ENCODE measurements around the gene OOSP4A.

OOSP4A gene

DNA sequence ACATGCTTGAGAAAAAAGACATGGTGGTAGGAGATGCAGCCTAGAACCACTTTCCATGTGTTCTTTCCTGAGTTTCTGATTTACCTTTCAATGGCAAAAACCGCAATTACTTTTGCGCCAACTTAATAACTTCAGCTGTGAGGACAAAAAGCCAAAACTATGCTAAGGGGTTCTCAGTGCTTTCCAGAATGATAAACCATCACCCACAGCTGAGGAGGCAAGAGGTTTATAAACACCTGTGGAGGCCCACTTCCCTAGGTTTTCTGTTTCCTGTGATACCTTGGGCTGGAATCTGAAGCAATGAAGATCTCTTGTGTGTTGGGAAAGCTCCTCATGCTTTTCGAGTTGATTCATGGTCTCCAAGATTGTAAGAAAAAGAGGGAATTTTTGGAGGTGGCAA is at the start of gene OOSP4A:
OOSP4A (plus strand) TSS at position 301 of the 400 bp plus-strand sequence; CDS start at position 301, 0 bp downstream.
- in situ Hi-C loops (cut with MboI; ENCODE audit: low sequenced_read_pairs) = no loop called here

DNA sequence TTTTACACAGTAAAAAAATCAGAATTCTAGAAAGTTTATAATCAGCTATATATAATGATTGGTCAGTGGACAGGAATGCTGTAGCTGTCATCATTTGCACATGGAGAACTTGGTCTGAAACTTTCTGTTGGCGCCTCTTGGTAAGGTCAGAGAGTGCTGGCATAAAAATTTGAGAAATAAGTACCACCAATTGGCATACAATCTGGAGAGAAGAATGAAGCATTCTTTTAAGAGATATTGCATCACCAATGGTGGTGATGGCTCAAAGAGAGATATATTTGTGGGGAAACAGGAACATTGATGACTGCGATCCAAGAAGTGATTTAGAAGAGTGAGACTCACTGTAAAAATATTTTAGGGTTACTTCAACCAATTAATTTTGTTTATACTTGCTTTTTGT is 45.4 kb upstream of the OOSP4A start:
- in situ Hi-C loops (cut with MboI; ENCODE audit: low sequenced_read_pairs) = no loop called here

DNA sequence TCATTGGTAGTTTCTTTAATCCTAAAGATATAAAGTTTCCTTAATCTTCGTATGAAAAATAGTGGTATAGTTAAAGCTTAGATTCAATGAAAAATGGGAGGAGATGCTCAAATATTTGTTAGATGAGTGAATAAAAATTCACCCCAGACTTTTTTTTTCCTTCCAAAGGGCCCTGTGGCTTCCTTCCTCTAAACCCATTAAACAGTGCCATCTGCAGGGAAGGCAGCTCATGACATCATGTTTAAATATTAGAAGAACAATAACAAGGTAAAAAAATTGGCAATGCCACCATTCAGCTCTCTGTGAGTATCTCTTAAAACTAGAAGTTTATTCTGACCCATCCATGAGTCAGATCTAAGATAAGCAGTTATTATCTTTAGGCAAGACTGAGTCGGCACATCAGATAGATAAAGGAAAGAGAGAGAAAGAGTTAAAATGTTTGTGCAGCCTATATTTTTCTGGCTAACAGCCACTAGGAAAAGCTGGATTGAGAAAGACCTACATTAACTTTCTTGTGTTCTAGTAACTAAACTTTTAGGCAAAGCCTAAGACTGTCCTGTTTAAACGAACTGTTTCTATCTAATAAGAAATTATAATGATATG is 44.7 kb upstream of the OOSP4A start:
- in situ Hi-C loops (cut with MboI; ENCODE audit: low sequenced_read_pairs) = no loop called here

DNA sequence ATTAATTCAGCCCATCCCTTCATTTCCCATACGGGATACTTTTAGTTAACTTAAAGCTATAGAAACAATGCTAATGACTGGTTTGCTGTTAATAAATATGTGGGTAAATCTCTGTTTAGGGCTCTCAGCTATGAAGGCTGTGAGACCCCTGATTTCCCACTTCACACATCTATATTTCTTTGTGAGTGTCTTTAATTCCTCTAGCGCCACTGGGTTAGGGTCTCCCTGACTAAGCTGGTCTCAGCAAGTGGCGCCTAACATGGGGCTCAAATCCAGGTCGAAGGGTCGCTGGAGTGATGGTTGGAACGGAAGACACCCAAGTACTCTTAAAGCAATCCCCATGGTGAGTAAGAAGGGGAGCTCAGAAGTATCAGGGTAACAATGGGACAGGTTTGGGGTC is 40.0 kb upstream of the OOSP4A start:
- in situ Hi-C loops (cut with MboI; ENCODE audit: low sequenced_read_pairs) = no loop called here

DNA sequence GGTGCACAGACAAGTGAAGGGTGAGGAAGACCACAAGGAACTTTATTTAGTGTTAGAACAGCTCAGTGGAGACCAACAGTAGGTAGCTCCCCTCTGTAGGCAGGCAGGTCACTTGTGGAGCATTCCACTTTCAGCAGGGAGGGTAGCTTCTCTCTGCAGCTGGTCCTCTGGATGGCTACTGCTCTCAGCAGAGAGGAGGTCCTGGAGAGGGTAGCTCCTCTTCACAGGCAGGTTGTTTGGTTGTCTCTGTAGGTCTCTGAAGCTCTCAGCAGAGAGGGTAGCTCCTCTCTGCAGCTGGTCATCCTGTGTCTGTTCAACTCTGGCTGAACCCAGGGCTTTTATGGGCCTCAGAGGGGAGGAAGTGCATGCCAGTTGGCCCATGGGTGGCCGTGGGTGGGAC is 32.1 kb upstream of the OOSP4A start:
- in situ Hi-C loops (cut with MboI; ENCODE audit: low sequenced_read_pairs) = no loop called here

DNA sequence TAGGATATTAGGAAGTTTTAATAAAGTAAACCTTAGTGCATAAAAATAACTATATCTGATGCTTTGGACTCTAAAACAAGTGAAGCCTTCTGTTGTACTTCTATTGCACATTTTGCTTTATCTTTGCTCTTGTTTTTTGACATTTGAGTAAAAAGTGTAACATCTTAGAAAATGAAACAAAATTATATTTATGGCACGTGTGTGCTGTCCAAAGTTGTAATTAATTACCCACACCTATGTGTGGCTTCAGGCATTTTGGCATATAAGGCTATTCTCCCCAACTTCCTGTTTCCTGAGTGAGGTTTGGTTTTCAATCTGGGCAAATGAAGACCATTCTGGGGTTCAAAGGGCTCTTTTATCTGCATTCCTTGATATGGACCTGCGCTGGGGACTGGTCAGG is 25.7 kb upstream of the OOSP4A start, which contains the start of gene OOSP1:
OOSP1 (plus strand) TSS at position 301 of the 400 bp plus-strand sequence; CDS start at position 324, 23 bp downstream.
- in situ Hi-C loops (cut with MboI; ENCODE audit: low sequenced_read_pairs) = no loop called here

DNA sequence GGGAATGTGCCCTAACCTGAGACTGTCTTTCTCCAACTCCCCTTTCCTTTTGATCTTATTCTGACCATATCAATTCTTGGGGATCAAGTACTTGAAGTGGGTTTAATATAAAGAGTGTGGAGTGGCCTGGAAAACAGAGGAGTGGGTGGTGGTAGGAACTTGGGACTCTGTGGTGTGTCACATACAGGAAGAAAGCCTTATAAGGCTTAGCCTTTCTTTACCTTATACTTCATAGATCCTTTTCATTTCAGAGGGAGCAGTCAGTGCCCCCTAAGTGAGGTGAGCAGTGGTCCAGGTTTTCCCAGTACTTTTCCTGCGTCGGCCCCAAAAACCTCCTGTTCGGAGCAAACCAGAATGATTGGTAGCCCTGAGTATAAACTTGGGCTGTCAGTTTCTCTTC is 25.1 kb upstream of the OOSP4A start:
- in situ Hi-C loops (cut with MboI; ENCODE audit: low sequenced_read_pairs) = no loop called here

DNA sequence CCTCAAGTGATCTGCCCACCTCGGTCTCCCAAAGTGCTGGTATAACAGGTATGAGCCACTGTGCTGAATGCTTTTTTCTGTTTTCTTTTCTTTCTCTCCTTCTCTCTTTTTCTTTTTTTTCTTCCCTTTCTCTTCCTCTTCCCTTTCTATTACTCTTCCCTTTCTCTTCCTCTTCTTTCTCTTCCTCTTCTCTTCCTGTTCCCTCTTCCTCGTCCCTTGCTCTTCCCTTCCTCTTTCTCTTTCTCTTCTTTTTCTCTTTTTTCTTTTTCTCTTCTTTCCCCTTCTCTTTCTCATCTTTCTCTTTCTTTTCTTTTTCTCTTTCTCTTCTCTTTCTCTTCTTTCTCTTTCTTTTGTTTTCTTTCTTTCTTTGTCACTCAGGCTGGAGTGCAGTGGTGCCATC is 24.4 kb upstream of the OOSP4A start:
- in situ Hi-C loops (cut with MboI; ENCODE audit: low sequenced_read_pairs) = no loop called here

DNA sequence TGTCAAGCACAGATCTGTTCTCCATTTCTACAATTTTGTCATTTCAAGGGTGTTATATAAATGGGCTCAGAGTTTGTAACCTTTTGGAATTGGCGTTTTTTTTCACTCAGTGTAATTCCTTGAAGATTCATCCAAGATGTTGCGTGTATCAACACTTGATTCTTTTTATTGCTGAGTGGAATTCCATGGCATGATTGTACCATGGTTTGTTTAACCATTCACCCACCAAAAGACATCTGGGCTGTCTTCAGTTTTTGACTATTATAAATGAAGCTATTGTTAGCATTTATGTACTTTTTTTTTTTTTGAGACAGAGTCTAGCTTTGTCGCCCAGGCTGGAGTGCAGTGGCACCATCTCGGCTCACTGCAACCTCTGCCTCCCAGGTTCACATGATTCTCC is 22.7 kb upstream of the OOSP4A start:
- in situ Hi-C loops (cut with MboI; ENCODE audit: low sequenced_read_pairs) = no loop called here

DNA sequence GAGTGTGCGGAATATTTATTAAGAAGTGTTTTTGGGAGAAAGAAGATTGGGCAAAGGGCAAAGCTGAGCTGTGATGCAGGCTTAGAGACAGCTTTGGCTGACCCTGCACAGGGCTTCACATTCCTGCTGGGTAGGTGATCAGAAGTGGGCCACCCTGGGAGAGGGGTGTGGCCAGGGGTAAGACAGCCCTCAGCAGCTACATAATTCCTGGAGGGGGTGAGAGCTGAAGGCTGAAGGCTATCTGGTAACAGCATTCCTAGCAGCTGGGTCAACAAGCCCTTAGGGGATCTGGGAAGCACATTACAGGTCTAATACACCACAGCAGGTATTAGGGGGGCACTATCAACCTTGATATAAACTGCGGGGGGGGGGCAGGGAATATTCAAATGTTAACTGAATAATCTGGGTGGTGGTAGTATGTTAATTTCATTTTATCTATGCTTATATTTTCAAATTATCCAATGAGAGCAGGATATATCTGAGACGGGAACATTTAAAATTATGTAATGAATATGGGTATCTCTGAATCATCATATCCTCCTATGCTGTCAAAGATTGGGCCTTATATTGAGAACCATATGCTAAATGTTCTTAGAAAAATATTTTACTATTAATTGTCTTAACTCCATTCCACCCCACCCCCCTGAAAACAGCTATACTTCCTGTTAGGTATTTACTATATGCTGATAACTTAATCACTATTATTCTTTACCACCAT is 19.7 kb upstream of the OOSP4A start:
- in situ Hi-C loops (cut with MboI; ENCODE audit: low sequenced_read_pairs) = no loop called here

DNA sequence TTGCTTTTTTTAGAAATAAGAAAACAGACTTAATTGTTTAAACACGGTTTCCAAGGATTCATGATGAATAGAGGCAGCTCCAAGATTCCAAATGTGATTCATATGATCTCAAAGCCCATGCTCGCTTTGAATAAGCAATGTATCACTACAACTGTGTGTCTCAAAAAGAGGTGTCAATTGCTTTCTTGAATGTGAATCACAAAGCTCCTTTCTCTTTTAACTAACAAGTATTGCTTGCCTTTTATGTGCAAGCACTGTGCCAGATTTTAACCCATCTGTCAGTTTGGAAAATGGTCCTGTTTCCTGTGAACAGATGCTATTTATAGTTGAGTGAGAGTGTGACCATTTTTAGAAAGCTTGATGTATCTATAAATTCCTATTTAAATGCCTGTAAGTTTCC is 19.1 kb upstream of the OOSP4A start:
- in situ Hi-C loops (cut with MboI; ENCODE audit: low sequenced_read_pairs) = no loop called here

DNA sequence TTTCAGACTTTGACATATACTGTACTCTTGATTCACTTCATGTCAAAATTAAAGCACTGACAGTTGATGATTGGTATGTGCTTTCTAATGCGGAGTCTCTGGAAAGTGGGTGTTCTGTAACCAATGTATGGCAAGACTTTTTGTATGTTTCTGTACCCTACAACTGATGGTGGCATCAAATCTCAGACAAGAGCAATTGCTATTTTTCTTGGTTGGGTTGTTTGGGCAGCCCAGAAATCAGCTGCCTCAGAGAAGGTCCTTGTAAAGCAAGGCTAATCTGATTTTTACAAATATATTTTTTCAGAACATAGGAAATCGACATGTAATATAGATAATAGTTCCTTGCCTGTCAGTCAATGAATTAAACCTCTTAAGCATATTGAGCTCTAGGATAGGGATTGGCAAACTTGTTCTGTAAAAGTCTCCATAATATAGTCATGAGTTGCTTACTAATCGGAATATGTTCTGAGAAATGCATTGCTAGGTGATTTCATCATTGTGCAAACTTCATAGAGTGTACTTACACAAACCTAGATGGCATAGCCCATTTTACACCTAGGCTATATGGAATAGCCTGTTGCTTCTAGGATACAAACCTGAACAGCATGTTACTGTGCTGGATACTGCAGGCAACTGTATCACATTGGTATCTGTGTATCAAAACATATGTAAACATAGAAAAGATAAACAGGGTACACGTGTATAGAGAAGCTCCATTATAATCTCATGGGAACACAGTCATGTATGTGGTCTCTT is 10.2 kb upstream of the OOSP4A start:
- in situ Hi-C loops (cut with MboI; ENCODE audit: low sequenced_read_pairs) = no loop called here

DNA sequence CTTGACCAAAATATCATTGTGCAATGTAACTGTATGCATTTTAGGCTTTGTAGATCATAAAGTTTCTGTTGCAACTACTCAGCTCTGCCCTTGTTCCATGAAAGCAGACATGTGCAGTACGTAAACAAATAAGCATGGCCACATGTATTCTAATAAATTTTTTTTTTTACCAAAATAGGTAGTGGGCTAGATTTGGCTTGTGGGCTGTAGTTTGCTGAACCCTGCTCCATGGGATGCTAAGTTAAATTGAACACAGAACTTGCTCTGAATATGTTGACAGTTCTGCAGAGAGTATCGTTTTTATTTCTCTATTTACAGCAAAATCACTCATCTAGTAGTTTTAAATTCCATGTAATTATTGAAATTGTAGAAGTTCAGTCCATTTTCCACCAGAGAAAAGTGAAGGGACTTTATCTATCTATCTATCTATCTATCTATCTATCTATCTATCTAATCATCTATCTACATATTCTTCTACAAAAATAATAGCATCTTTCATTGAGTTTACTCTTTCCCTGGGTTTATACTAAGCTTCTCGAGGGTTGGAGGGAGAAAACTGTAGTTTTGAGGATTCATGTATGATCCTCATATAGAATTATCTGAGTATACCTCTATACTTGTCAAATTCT is 9.5 kb upstream of the OOSP4A start:
- in situ Hi-C loops (cut with MboI; ENCODE audit: low sequenced_read_pairs) = no loop called here

DNA sequence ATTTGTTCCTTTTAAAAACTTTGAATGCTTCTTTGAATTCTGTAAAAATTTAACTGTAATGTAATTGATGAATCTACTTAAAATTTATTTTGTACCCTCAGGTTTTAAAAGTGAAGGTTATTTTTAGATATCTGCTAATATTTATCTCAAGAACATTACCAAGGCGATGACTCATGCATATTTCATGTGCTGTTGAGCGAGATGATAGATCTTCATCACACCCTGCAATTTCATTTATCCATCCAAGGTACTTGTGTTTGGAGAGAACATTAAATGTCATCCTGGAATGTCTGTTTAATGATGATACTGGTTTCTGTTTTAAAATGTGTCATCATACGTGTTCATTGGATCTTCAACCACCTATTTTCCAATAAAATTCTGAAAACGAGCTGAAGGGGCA is 6.7 kb upstream of the OOSP4A start:
- in situ Hi-C loops (cut with MboI; ENCODE audit: low sequenced_read_pairs) = no loop called here

DNA sequence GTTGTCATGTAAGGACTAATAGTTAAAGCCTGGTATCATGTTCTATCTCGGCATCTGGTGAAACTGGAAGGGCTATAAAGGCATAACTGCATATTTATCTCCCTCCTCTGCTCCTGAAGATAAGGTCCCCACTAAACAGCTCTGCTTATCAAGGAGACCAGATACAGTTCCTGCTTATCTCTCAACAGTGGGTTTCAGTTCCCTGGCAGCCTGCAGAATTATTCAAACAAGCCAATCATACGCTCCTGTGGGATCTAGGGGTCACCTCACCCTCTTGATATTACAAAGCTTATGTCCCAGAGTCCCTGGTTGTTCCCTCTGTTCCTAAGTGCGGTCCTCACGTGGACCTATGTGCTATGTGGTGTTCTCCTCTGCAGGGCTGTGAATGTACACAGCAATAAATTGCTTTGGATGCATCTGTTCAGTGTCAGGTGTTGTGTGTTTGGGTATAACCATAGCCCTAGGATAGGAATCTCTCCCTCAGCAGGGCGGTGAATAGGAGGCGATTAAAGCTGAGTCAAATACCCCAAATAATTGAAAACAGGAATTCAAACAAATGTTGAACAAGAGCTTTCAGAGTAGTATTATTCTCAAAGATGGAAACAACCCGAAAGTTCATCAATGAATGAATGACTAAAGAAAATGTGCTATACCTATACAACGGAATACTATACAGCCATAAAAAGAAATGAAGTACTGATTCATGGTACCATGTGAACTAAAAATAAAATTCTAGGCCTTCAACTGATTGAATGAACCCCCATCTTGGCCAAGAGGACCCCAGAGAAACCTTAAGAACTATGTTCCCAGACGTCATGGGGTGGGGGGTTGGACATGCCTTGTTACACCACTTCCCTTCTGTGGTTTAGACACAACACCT is 3.1 kb upstream of the OOSP4A start:
- in situ Hi-C loops (cut with MboI; ENCODE audit: low sequenced_read_pairs) = no loop called here

DNA sequence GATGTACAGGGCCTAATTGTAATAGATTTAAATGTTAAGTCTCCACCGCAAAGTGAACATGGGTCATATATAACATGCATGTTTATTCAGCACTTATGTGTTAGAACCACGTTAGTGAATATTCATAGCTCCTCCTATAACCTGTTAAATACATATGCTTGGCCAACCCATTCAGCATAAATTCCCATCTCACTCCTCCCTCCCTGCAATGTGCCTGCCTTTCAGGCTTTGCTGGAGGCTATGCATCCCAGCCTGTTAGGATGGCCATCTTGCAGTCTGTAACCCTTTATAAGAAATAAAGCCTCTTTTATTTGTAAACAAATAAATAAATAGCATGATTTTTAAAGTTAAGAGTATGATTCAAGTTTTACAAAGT is 1.7 kb upstream of the OOSP4A start:
- in situ Hi-C loops (cut with MboI; ENCODE audit: low sequenced_read_pairs) = no loop called here

DNA sequence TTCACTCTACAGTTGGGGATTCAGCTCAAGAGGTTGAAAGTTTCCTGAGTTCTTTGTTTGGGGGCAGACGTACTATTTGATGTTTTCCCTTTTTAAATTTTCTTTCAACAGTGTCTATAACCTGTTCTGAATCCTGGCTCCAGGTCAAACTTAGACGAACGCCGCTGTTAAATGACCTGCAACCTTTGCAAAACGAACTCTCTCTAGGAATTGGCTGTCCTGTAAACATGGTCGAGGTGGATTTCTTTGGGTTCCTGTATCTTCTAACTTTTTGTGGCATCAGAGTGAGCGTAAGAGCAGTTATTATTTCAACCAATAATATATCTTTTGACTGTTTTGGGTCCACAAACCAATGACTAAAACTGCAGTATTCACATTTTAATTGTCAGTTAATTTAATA is 1.6 kb downstream of the OOSP4A start:
- in situ Hi-C loops (cut with MboI; ENCODE audit: low sequenced_read_pairs) = no loop called here

DNA sequence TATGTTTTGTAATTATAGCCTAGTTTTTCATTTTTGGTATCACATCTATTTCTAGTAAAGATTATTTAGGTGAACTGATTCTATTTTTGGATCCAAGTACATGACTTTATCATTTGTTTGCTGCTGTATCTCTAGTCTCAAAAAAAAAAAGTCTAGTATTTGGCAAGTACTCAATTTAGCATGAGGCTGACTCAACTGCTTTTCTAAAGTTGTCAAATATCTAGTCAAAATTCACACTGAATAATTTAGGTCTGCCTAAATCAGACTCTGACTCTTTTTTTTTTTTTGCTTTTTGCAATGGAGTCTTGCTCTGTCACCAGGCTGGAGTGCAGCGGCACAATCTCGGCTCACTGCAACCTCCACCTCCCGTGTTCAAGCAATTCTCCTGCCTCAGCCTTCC is 2.4 kb downstream of the OOSP4A start:
- in situ Hi-C loops (cut with MboI; ENCODE audit: low sequenced_read_pairs) = no loop called here

DNA sequence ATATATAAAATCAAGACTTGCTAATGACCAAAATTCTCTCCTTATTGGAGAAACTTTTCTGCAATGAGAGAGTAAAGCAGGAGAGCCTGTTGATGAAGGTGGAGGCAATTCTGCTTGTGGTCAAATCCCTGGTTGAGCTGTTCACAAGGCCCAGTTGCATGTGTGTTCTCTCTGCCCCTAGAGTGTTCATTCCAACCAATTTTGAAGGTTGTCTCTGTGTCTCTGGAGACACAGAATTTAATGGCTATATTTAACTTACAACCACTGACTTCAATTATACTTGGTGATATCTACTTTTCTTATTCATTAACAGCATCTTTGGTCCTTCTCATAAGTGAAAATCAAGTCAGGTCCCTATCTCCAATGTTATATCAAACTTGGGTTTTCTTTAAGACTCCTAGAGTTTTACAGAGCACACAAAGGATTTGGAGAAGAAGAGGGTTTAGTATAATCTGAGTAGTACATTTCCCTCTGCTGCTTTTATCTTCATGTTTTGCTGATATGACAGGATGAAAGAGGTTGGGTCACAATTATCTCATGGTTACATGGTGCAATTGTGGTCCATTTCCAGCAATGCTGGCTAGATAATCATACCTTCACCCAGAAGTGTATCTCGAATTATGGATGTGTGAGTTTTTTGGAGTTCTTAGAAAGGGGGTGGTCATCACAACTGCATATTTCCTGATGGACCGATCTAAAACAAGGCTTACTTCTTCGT is 4.0 kb downstream of the OOSP4A start:
- in situ Hi-C loops (cut with MboI; ENCODE audit: low sequenced_read_pairs) = no loop called here

DNA sequence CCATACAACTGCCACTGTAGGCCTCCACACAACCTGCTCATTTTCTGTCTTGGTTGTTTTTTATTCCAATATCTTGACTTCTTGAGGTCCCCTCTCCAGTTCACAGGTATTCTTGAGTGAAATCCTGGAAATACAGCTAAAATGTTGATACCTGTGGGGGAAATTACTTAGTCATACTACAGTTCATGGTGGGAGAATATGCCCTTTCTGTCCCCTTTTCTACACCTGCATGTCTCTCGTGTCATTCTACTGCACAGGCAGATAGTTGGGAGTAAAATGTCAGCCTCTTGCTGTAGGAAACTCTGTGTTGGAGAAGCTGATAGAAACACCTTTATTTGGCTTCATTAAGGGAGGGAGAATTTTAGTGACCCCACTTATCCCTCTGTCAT is 4.6 kb downstream of the OOSP4A start:
- in situ Hi-C loops (cut with MboI; ENCODE audit: low sequenced_read_pairs) = no loop called here
